Measurements from ENCODE around the gene SPINK5.

The SPINK5 gene

GRCh38 chr5:148186248-148187003 lies 122.6 kb downstream of the SPINK5 start:
- no peak for DNase-seq
